H9 (cell line): ENCODE measurements around the gene LRFN3. TPM values are rescaled to one million over a fixed set of nuclear protein-coding genes. Genes with fewer than 3 reads are reported as not detected.

Experiments
- DNase-seq: peaks from one replicate; pipeline ENCODE4 v3.0.0-alpha.2; 2017
- H2AFZ ChIP-seq: one replicate; pipeline ENCODE4 v1.6.1; 2013; ENCODE audit warnings: mild to moderate bottlenecking, low read length, control low read depth, moderate library complexity
- H2AK5ac ChIP-seq: 2 replicates; pipeline ENCODE4 v1.6.1; 2013; ENCODE audit warnings: low read length, control low read depth, mixed read lengths; ENCODE audit not compliant: insufficient read length
- H2BK120ac ChIP-seq: one replicate; pipeline ENCODE4 v1.6.1; 2013; ENCODE audit warnings: low read depth, mild to moderate bottlenecking, low read length, control low read depth, inconsistent platforms; ENCODE audit not compliant: poor library complexity, severe bottlenecking
- H2BK12ac ChIP-seq: 2 replicates; pipeline ENCODE4 v1.6.1; 2013; ENCODE audit warnings: low read length, control low read depth, mixed read lengths, low read depth; ENCODE audit not compliant: insufficient read length
- H2BK15ac ChIP-seq: 2 replicates; pipeline ENCODE4 v1.6.1; 2013; ENCODE audit warnings: low read depth, low read length, control low read depth
- H2BK20ac ChIP-seq: one replicate; pipeline ENCODE4 v1.6.1; 2013; ENCODE audit warnings: low read depth, mild to moderate bottlenecking, low read length, control low read depth, inconsistent platforms; ENCODE audit not compliant: poor library complexity, severe bottlenecking
- H2BK5ac ChIP-seq: 2 replicates; pipeline ENCODE4 v1.6.1; 2013; ENCODE audit warnings: low read length, control low read depth, mixed read lengths; ENCODE audit not compliant: insufficient read length
- H3K14ac ChIP-seq: 2 replicates; pipeline ENCODE4 v1.6.1; 2013; ENCODE audit warnings: low read length, control low read depth; ENCODE audit not compliant: insufficient read depth
- H3K18ac ChIP-seq: 2 replicates; pipeline ENCODE4 v1.6.1; 2013; ENCODE audit warnings: low read depth, mild to moderate bottlenecking, mixed read lengths, low read length, control low read depth; ENCODE audit not compliant: insufficient read length
- H3K23ac ChIP-seq: 2 replicates; pipeline ENCODE4 v1.6.1; 2013; ENCODE audit warnings: low read length, control low read depth, mixed read lengths, low read depth; ENCODE audit not compliant: insufficient read length
- H3K23me2 ChIP-seq: 2 replicates; pipeline ENCODE4 v1.6.1; 2013; ENCODE audit warnings: low read depth, mild to moderate bottlenecking, mixed read lengths, low read length, control low read depth; ENCODE audit not compliant: insufficient read length, poor library complexity, severe bottlenecking
- H3K27ac ChIP-seq: 2 replicates; pipeline ENCODE4 v1.5.1; 2013; ENCODE audit warnings: low read length, control low read depth, mixed read lengths, low read depth; ENCODE audit not compliant: insufficient read length
- H3K27me3 ChIP-seq: 2 replicates; pipeline ENCODE4 v1.6.1; 2013; ENCODE audit warnings: low read length, control low read depth, inconsistent platforms; ENCODE audit not compliant: insufficient read depth
- H3K4ac ChIP-seq: 2 replicates; pipeline ENCODE4 v1.6.1; 2013; ENCODE audit warnings: low read depth, mild to moderate bottlenecking, control low read depth, inconsistent platforms, low read length, moderate library complexity
- H3K4me1 ChIP-seq: 2 replicates; pipeline ENCODE4 v1.6.1; 2013; ENCODE audit warnings: low read length, control low read depth, inconsistent platforms; ENCODE audit not compliant: insufficient read depth
- H3K4me2 ChIP-seq: 2 replicates; pipeline ENCODE4 v1.6.1; 2013; ENCODE audit warnings: low read length, control low read depth, mixed read lengths; ENCODE audit not compliant: insufficient read length, insufficient read depth
- H3K56ac ChIP-seq: 2 replicates; pipeline ENCODE4 v1.6.1; 2013; ENCODE audit warnings: low read depth, mild to moderate bottlenecking, mixed read lengths, low read length, control low read depth; ENCODE audit not compliant: insufficient read length
- H3K79me1 ChIP-seq: 2 replicates; pipeline ENCODE4 v1.6.1; 2013; ENCODE audit warnings: low read depth, mild to moderate bottlenecking, moderate library complexity, low read length, control low read depth, inconsistent platforms; ENCODE audit not compliant: insufficient read depth, poor library complexity, severe bottlenecking
- H3K79me2 ChIP-seq: 2 replicates; pipeline ENCODE4 v1.6.1; 2013; ENCODE audit warnings: low read length, control low read depth, inconsistent platforms; ENCODE audit not compliant: insufficient read depth
- H3K9ac ChIP-seq: 2 replicates; pipeline ENCODE4 v1.6.1; 2013; ENCODE audit warnings: low read length, control low read depth, mixed read lengths; ENCODE audit not compliant: insufficient read length; ENCODE audit errors: extremely low read depth
- H3K9me3 ChIP-seq: one replicate; pipeline ENCODE4 v1.6.1; 2013; ENCODE audit warnings: low read depth, low read length, inconsistent platforms; ENCODE audit not compliant: control insufficient read depth
- H3T11ph ChIP-seq: one replicate; pipeline ENCODE4 v1.6.1; 2013; ENCODE audit warnings: mild to moderate bottlenecking, low read length, control low read depth, inconsistent platforms
- H4K20me1 ChIP-seq: one replicate; pipeline ENCODE4 v1.6.1; 2013; ENCODE audit not compliant: control insufficient read depth, insufficient read length, insufficient read depth
- H4K5ac ChIP-seq: 2 replicates; pipeline ENCODE4 v1.6.1; 2013; ENCODE audit warnings: low read depth, mild to moderate bottlenecking, mixed read lengths, low read length, control low read depth; ENCODE audit not compliant: insufficient read length
- H4K8ac ChIP-seq: replicated peaks from 2 replicates; pipeline ENCODE4 v1.6.1; 2013; ENCODE audit warnings: low read length, control low read depth, mixed read lengths, low read depth; ENCODE audit not compliant: insufficient read length
- H4K91ac ChIP-seq: 2 replicates; pipeline ENCODE4 v1.6.1; 2013; ENCODE audit warnings: low read depth, mild to moderate bottlenecking, moderate library complexity, mixed read lengths, low read length, control low read depth; ENCODE audit not compliant: insufficient read length
- H3K27ac Mint-ChIP-seq, 3 experiments: 2 replicates in 2 of 3; 3 replicates in 1 of 3; pipeline ENCODE4 v1.8.0; 2020 to 2021; ENCODE audit warnings: mixed read lengths in 3 of 3, mild to moderate bottlenecking in 1 of 3, moderate library complexity in 1 of 3
- H3K27me3 Mint-ChIP-seq: 2 replicates; pipeline ENCODE4 v1.8.0; 2021; ENCODE audit warnings: low read depth, mild to moderate bottlenecking, moderate library complexity, mixed read lengths
- H3K36me3 Mint-ChIP-seq, 3 experiments: 2 replicates in 2 of 3; 3 replicates in 1 of 3; pipeline ENCODE4 v1.8.0; 2020 to 2021; ENCODE audit warnings: low read depth in 3 of 3, mixed read lengths in 3 of 3; ENCODE audit not compliant: insufficient read depth in 1 of 3
- H3K4me1 Mint-ChIP-seq, 2 experiments: 2 replicates each; pipeline ENCODE4 v1.8.0; 2020; ENCODE audit warnings: mixed read lengths in 2 of 2
- H3K4me3 Mint-ChIP-seq, 2 experiments: 2 replicates in 1 of 2; 3 replicates in 1 of 2; pipeline ENCODE4 v1.8.0; 2020 to 2021; ENCODE audit warnings: mild to moderate bottlenecking in 2 of 2, mixed read lengths in 2 of 2, moderate library complexity in 1 of 2
- H3K9me3 Mint-ChIP-seq, 2 experiments: 2 replicates in 1 of 2; 3 replicates in 1 of 2; pipeline ENCODE4 v1.8.0; 2020; ENCODE audit warnings: mild to moderate bottlenecking in 2 of 2, mixed read lengths in 2 of 2, moderate library complexity in 1 of 2
- CTCF ChIP-seq: fragments of 200-600 bp; sonication (generic); conservative IDR thresholded peaks from 3 replicates; pipeline ENCODE4 v1.8.0; 2021; ENCODE audit warnings: antibody characterized with exemption, mild to moderate bottlenecking
- WGBS: extraction: QIAGEN DNeasy Blood & Tissue Kit; methylation state at CpG from one replicate; pipeline ENCODE4 v1.1.7; 2013; ENCODE audit warnings: missing lambda C conversion rate, low lambda C conversion rate, mixed read lengths; ENCODE audit not compliant: insufficient read length; ENCODE audit errors: extremely low coverage; 5-methylcytosine and 5-hydroxymethylcytosine counted together
- total RNA-seq: library from RNA; stranded (reverse); gene quantifications from 2 replicates; pipeline ENCODE4 v1.2.1, GENCODE V29; 2021

The LRFN3 gene
- total RNA-seq, 1 experiment from 2014 or later, result 20.5 TPM

DNA sequence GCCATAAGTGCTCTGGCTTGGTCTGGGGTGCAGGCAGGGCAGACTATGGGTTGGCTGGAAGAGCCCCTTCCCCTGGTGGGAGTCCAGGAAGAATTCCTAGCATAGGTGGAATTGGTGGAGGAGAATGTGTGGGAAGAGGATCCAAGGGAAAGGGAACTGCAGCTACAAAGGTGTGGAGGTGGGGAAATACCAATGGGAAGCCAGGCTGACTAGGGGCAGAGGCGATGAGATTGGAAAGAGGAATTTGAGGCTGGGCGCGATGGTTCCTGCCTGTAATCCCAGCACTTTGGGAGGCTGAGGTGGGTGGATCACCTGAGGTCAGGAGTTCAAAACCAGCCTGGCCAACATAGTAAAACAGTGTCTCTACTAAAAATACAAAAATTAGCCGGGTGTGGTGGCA lies 54.0 kb downstream of the LRFN3 start:
- no peak overlapping the region for H2BK120ac ChIP-seq
- H3T11ph ChIP-seq, result no peak overlapping the region
- H4K8ac ChIP-seq, result no peak overlapping the region
- DNase-seq, result no peak
- no peak overlapping the region for H4K91ac ChIP-seq
- H3K23ac ChIP-seq, result no peak overlapping the region
- no peak overlapping the region for H2AK5ac ChIP-seq
- peaks cover 3% of the 10 kb centered on the region for H4K20me1 ChIP-seq
- Mint-ChIP-seq H3K4me1 (peaks cover 9 to 14% of the 10 kb centered on the region in 2 experiments), H3K4me3 (no peak overlapping the region; a peak in 1 of 5 replicates), H3K27ac (no peak overlapping the region), H3K9me3 (no peaks in the 10 kb centered on the region; a peak in 2 of 5 replicates), H3K36me3 (no peaks in the 10 kb centered on the region; a peak in 2 of 7 replicates), H3K27me3 (peaks cover 47% of the 10 kb centered on the region)
- H3K14ac ChIP-seq, result no peak overlapping the region; the same call in 1 of the 2 replicates
- H2BK20ac ChIP-seq, result no peak overlapping the region
- no peak overlapping the region for H3K9ac ChIP-seq
- H2BK5ac ChIP-seq, result no peak overlapping the region
- no peaks in the 10 kb centered on the region for H3K4me1 ChIP-seq
- no peaks in the 10 kb centered on the region for H3K9me3 ChIP-seq
- no peaks in the 10 kb centered on the region for H3K79me2 ChIP-seq
- no peak overlapping the region for H3K4ac ChIP-seq
- no peak overlapping the region for H3K27ac ChIP-seq
- no CpG with 5 or more reads among the region's 4 CpGs for WGBS
- no peaks in the 10 kb centered on the region for H3K23me2 ChIP-seq
- no peak overlapping the region for H2BK12ac ChIP-seq
- no peak overlapping the region for H4K5ac ChIP-seq
- TF ChIP-seq CTCF, result no peak
- H2BK15ac ChIP-seq, result no peak overlapping the region
- H3K4me2 ChIP-seq, result no peak overlapping the region
- no peaks in the 10 kb centered on the region; the same call in 1 of the 2 replicates for H3K27me3 ChIP-seq
- H3K18ac ChIP-seq, result no peak overlapping the region
- no peak overlapping the region for H2AFZ ChIP-seq
- H3K56ac ChIP-seq, result no peak overlapping the region
- H3K79me1 ChIP-seq, result no peaks in the 10 kb centered on the region
